Gastroesophageal sphincter (tissue), 3 donors: ENCODE measurements around the gene VSNL1.

ENCODE experiments used
- CTCF ChIP-seq, 4 experiments: fragments of 200-600 bp in 2 of 4; fragments of 450-650 bp in 2 of 4; sonication (generic) in 1 of 4; IDR thresholded peaks; one replicate each; pipeline ENCODE4 v1.5.1; 2017 to 2019; ENCODE audit warnings: antibody characterized with exemption in 4 of 4, mild to moderate bottlenecking in 2 of 4, moderate library complexity in 2 of 4
- EP300 ChIP-seq: sonication (generic); formaldehyde crosslinking; IDR thresholded peaks from one replicate; pipeline ENCODE4 v1.6.1; 2017; ENCODE audit warnings: antibody characterized with exemption, mild to moderate bottlenecking
- POLR2A ChIP-seq, 2 donors: fragments of 450-650 bp; IDR thresholded peaks; one replicate each; pipeline ENCODE4 v1.6.1; 2017; ENCODE audit warnings: antibody characterized with exemption in 2 of 2, mild to moderate bottlenecking in 2 of 2, moderate library complexity in 1 of 2
- POLR2AphosphoS5 ChIP-seq: sonication (generic); formaldehyde crosslinking; IDR thresholded peaks from one replicate; pipeline ENCODE4 v1.6.1; 2017; ENCODE audit warnings: antibody characterized with exemption

GRCh38 chr2:17658251-17658843 is 117.9 kb downstream of the VSNL1 start:
- TF ChIP-seq POLR2AphosphoS5 (no peak), CTCF (IDR thresholded peaks at IDR 0.05) (no peak), POLR2A (IDR thresholded peaks at IDR 0.05) (no peak), EP300 (no peak)
